Right ventricle myocardium superior (tissue), 1 donor: Measurements from ENCODE around the gene GSK3A. TPM values are rescaled to one million over a fixed set of nuclear protein-coding genes. Genes with fewer than 3 reads are reported as not detected.

Experiments used
- ATAC-seq: fragments of 200-7000 bp; cut with Tn5 transposase; one replicate; pipeline ENCODE4 v1.9.1; 2020; ENCODE audit warnings: mild to moderate bottlenecking; ENCODE audit not compliant: poor library complexity
- DNase-seq: peaks from one replicate; pipeline ENCODE4 v3.0.0-alpha.2; 2020
- intact Hi-C: fragments of 100-400 bp; cut with DNase I; formaldehyde crosslinking; loops from one replicate; pipeline ENCODE4 v1.11.2; 2022
- total RNA-seq: library from RNA; stranded (reverse); fragmentation: NEBNext Ultra II Directional; extraction: Animal tissue kit (Norgen Biotek cat#: 25700); gene quantifications from one replicate; pipeline ENCODE4 v1.2.1, GENCODE V29; 2021
- donor health status: DM: no; HTN: yes; CAD: no; lungs with severe emphysema.

GSK3A gene
- total RNA-seq, 1 donor from 2014 or later: 35.6 TPM

DNA sequence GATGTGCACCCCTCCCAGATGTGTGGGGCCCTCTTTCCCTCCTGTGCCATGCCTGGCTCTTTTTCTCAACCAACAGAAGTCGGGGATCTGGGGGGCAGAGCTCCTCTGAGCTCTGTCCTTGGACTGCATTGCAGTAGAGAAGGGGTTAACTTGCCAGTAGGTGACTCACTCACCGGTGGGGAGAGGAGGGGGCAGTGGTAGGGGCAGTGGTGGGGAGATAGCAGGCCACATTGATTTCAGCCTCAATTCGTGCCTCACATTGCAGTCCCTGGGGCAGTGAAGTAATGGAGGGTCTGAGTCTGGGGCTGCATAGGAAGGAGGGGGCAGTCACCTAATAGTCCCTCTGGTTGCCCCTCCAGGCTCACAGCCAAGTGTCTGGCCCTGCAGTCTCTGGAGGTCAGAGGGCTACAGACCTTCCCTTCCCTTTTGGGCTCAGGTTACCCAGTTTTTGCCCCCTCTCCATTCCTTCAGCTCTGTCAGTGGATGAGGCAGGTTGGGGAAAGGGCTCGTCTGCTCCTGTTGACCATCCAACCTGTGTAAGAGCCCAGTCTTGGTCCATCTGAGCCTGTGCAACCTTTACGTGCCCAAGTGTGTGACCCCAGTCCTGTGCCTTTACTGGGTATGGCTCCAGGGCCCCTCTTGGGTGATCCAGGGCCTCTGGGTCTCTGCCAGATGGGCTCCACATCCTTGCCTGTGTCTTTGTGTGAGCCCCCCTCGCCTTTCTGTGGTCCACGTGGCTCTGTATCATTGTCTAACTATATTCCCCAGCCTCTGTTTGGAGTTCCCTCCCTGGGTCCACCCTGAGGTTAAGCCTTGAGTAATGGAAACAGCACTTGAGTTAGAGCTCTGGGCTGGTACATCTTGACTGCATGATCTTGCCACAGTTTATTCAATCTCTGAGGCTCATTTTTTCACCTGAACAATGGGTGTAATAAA is 39.7 kb upstream of the GSK3A start:
- DNase-seq: no peak
- intact Hi-C loops: loop anchor here (2.0 kb wide), 1 partner anchor 35 kb away; no protein-coding TSS in a partner anchor
- ATAC-seq: no peak

DNA sequence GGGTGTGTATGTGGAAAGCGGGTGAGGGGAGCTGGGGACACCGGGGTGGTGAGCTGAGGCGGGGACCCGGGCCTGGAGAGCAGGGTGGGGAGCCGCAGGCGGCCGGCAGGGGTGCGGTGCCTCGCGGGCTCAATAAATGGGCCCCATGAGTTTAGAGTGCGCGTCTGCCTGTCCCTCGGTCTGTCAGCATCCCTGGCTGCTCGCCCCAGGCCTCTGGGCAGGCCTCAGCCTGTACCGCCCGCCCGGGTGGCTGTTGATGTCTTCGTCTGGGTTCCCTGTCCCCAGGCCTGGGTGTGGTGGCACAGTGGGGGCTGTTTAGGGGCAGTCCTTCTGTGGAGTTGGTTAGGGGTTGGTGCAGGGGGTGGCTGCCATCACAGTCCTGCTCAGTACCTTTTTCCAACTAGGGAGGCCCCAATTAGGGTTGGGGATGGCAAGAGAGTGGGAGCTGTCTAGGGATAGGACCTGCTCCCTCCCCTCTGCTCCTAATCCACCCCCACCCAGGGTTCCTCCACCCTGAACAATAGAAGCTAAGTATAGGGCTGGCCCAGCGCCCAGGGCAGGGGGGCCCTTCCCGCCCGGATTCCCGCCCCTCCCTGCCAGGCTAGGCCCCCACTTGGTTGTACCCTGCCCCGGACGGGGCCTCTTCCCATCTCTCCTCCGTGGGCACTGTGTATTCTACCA is 38.9 kb upstream of the GSK3A start:
- peak; percentile 80 for DNase-seq
- ATAC-seq: no peak
- intact Hi-C loops: loop anchor here (2.0 kb wide), 1 partner anchor 34 kb away; no protein-coding TSS in a partner anchor

- ATAC-seq (peak; percentile 24), DNase-seq (peak; percentile 63)
- intact Hi-C loops: loop anchor here (2.0 kb wide), 1 partner anchor 34 kb away; no protein-coding TSS in a partner anchor
Observed at GRCh38 chr19:42280815-42281145, 38.4 kb upstream of the GSK3A start.

DNA sequence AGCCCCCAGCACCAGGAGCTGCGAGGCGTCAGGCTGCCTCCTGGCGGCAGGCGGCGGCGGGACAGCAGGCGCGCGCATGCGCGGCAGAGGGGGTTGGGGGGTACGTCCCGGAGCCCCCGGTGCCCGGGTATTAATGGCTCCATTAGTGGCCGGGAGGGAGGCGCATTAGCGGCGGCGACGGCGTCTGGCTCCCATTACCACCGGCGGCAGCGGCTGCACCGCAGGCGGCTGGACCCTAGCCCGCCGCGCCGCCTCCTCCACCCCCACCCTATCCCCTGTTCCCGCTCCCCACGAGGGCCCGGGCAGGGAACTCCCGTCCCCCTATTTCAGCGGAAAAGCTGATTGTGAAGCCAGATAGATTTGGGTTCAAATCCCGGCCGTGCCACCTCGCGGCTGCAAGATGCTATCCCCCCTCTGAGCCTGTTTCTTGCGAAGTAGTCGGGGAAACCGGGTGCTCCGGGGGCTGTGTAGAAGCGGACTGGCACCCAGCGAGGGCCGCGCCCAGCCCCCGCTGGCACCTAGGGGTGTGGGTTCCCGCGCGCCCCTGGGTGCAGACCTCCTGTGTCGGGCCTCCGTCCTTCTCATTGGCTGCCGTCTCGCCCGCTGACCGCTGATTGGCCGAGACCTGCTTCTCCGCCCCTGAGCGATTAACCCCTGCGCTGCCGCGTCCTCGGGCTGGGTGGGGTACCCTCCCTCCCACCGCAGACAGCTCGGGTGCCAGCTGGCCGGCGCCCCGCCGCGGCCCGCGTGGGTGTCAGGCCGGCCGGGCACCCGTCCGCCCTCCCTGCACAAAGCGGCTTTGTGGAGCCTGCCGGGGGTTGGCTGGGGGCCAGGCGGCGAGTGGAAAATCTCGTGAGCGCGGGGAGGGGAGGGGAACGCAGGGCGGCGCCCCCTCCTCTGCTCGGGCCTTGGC is 37.8 kb upstream of the GSK3A start:
- DNase-seq: peak; percentile 95
- intact Hi-C loops: loop anchor here (2.0 kb wide), 1 partner anchor 33 kb away; no protein-coding TSS in a partner anchor
- peak; percentile 73 for ATAC-seq

DNA sequence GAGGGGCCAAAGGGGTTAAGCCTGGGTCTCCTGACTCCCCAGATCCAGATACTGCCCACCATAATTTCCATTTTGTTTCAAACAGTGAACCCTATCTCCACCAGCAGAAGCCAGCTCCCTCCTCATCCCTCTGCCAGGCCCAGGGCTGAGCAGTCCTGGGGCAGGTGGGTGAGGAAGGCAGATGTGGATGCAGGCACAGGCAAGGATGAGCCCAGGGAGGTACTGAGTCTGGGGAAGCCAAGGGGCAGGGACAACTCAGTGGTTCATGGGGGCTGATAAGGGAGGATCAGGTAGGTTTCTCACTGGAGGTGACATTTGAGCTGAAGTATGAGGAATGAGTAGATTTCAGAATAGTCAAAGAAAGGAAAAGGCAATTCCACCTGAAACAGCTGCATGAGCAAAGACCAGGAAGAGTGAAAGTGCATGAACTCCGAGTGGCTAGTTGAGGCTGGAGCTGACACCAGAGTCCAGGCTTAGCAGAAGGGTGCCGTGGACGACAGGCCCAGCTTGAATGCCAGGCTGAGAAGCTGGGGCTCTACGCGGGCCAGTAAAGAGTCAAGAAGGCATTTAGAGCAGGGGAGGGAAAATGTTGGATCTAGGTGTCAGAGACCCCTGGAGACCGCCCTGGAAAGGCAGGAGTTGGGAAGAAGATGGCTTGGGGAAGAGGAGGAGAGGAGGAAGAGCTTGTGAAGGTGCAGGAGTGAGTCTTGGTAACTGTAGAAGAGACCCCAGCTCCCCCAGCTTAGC is 36.9 kb upstream of the GSK3A start:
- intact Hi-C loops: no loop called here
- no peak for ATAC-seq

GRCh38 chr19:42278452-42279154 is 36.2 kb upstream of the GSK3A start:
- intact Hi-C loops: no loop called here
- ATAC-seq: no peak
- no peak for DNase-seq

More for the DNA sequence above, 36.9 kb upstream of the GSK3A start:
- no peak for DNase-seq

GRCh38 chr19:42277821-42278451 is 35.5 kb upstream of the GSK3A start:
- intact Hi-C loops: no loop called here
- ATAC-seq: no peak
- DNase-seq: peak; percentile 52

- intact Hi-C loops: no loop called here
- ATAC-seq: no peak
- DNase-seq: no peak
Observed at GRCh38 chr19:42276821-42277220, 34.4 kb upstream of the GSK3A start.

- intact Hi-C loops: no loop called here
- no peak for DNase-seq
- ATAC-seq: no peak
Observed at GRCh38 chr19:42276284-42276683, 33.9 kb upstream of the GSK3A start.

GRCh38 chr19:42275517-42275916 is 33.1 kb upstream of the GSK3A start:
- ATAC-seq (no peak), DNase-seq (no peak)
- intact Hi-C loops: no loop called here

DNA sequence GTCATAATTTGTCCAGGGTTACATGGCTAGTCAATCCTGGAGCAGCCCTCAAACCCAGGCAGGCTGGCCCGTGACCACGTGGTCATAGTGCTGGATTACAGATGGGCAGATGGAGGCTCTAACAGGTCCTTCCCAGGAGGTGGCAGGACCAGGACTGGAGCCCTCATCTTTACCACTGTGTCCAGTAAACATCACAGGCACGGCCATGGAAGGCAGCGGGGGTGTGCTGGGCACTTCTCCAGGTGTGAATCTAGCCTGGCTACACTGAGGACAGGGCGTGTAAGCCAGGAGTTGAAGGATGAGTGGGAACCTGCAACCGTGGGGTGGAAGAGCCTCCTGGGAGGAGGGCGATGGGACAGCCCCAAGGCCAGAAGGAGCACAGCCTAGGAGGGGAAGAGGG is 32.7 kb upstream of the GSK3A start:
- ATAC-seq: no peak
- no peak for DNase-seq
- intact Hi-C loops: no loop called here

DNA sequence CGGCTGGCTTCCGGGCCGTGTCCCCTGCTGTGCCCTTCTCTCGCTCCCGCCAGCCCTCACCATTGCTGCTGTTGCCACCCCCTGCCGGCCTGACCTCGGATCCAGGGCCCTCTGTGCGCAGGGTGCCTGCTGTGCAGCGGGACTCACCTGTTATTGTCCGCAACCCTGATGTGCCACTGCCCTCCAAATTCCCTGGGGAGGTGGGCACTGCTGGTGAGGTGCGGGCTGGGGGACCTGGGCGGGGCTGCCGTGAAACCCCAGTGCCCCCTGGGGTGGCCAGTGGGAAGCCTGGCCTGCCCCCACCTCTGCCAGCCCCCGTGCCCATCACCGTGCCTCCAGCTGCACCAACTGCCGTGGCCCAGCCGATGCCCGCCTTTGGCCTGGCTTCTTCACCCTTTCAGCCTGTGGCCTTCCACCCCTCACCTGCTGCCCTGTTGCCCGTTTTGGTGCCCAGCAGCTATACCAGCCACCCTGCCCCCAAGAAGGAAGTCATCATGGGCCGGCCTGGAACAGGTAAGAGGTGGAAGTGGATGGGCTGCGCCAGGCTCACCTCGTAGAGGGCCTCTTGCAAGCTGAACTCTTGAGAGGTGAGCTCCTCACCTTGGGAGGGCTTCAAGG is 31.8 kb upstream of the GSK3A start:
- intact Hi-C loops: no loop called here
- ATAC-seq (no peak), DNase-seq (no peak)

GRCh38 chr19:42273407-42274064 is 31.1 kb upstream of the GSK3A start:
- no peak for ATAC-seq
- DNase-seq: no peak
- intact Hi-C loops: no loop called here

- ATAC-seq (no peak), DNase-seq (no peak)
- intact Hi-C loops: no loop called here
Observed at GRCh38 chr19:42272989-42273406, 30.6 kb upstream of the GSK3A start.

GRCh38 chr19:42272535-42272897 is 30.1 kb upstream of the GSK3A start:
- DNase-seq: no peak
- no peak for ATAC-seq
- intact Hi-C loops: no loop called here

DNA sequence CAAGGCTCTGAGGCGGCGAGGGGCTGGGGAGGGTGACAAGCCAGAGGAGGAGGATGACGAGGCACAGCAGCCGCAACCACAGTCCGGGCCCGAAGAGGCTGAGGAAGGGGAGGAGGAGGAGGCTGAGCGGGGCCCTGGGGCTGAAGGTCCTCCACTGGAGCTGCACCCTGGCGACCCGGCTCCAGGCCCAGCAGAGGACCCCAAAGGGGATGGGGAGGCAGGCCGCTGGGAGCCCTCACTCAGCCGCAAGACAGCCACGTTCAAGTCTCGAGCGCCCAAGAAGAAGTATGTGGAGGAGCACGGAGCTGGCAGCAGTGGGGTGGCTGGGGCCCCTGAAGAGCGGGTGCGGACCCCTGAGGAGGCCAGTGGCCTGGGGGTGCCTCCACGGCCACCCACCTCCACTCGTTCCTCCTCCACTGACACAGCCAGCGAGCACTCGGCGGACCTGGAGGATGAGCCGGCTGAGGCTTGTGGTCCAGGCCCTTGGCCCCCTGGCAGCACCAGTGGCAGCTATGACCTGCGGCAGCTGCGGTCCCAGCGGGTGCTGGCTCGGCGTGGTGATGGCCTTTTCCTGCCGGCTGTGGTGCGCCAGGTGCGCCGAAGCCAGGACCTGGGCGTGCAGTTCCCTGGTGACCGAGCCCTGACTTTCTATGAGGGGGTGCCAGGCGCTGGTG is 29.6 kb upstream of the GSK3A start:
- DNase-seq: no peak

More for the DNA sequence above, 29.6 kb upstream of the GSK3A start:
- no peak for ATAC-seq
- intact Hi-C loops: no loop called here
